KOPT-K1 (cell line): ENCODE results near the gene TMEM72.

Experiments used
- H3K27ac ChIP-seq: fragments of 200-600 bp; sonication (generic); 2 replicates; pipeline ENCODE4 v1.5.1; 2016; ENCODE audit warnings: antibody characterized with exemption, mild to moderate bottlenecking, low read depth, low read length; ENCODE audit not compliant: poor library complexity, severe bottlenecking
- H3K36me3 ChIP-seq: fragments of 200-600 bp; sonication (generic); 2 replicates; pipeline ENCODE4 v1.5.1; 2017; ENCODE audit warnings: antibody characterized with exemption, mild to moderate bottlenecking, low read length, moderate library complexity; ENCODE audit not compliant: insufficient read depth
- H3K9me3 ChIP-seq: fragments of 200-600 bp; sonication (generic); 2 replicates; pipeline ENCODE4 v1.5.1; 2017; ENCODE audit warnings: antibody characterized with exemption, low read length, mild to moderate bottlenecking; ENCODE audit not compliant: insufficient read depth, poor library complexity, severe bottlenecking

The TMEM72 gene

DNA sequence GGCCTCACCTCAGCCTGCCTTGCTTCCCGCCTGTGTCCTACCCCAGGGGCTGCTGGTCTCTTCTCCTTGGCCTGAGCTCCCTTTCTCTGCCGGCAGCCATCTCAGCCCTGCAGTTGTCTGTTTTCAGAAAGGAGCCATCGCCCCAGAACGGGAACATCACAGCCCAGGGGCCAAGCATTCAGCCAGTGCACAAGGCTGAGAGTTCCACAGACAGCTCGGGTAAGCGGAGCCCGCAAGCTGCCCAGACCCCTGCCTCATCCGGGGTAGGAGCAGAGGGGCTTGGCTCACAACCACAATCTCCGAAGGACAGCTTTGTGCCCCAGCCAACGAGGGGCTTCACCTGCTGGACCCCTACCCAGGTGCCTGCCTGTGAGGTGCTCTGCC lies 72.8 kb downstream of the TMEM72 start:
- H3K9me3 ChIP-seq: no peaks in the 10 kb centered on the region
- H3K27ac ChIP-seq: no peak overlapping the region
- no peaks in the 10 kb centered on the region for H3K36me3 ChIP-seq

DNA sequence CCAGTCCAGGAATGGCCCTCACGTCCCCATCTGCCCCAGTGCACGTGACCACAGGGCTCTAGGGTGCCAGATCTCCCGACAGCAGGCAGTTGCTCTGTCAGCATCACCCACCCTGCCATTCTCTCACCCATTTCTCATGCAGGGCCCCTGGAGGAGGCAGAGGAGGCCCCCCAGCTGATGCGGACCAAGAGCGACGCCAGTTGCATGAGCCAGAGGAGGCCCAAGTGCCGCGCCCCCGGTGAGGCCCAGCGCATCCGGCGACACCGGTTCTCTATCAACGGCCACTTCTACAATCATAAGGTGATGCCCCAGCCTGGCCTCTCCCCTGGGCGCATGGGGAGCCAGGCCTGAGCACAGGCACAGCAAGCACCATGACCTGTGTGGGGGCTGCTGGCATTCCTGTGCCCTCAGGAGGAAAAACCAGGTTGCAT lies 73.5 kb downstream of the TMEM72 start:
- Histone ChIP-seq H3K36me3 (no peaks in the 10 kb centered on the region), H3K27ac (no peak overlapping the region), H3K9me3 (no peaks in the 10 kb centered on the region)

DNA sequence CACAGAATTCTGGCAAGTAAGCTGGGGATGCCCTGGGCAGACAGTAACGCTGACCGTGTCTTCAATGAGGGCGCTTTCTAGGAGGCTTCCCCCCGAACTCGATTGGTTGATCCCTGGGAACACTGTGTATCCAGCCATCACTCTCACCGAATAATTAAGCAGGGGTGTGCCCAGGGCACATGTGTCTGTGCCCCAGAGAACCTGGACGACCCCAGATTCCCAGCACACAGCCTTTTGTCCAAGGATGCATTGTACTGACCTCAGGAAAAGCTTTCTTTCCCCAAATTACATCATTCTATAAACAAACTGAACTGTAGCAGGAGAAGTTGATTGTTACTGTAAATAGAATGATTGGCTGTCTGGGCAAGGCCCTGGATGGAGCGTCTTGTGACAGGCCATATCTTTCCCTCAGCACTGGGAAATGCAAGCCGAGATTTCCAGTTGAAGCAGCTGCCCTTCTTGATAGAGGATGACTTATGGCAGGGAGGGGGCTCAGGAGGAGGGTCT lies 74.1 kb downstream of the TMEM72 start:
- Histone ChIP-seq H3K9me3 (no peaks in the 10 kb centered on the region), H3K27ac (no peak overlapping the region), H3K36me3 (no peaks in the 10 kb centered on the region)

DNA sequence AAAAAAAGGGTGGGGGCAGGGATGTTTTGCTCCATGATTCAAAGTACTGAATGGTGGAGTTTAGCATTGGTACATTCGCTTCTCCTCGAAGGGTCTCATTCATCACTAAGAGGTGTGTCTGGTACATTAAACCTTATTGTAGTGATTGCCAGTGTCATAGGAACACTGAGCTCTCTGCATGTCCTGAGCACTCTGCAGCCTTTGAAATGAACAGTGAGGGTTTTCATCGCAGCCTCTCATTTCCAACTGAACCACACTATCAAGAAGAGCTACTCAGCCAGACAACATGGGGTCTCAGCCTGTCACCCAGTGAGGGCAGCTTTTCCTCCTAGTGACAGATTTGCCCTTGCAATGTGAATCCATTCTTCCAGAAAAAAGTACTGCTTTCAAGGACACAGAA lies 75.0 kb downstream of the TMEM72 start:
- H3K36me3 ChIP-seq: no peaks in the 10 kb centered on the region

More for the DNA sequence above, 75.0 kb downstream of the TMEM72 start:
- H3K9me3 ChIP-seq: no peaks in the 10 kb centered on the region
- H3K27ac ChIP-seq: no peak overlapping the region
